ENCODE data around the gene SLC25A44. TPM values are rescaled to one million over a fixed set of nuclear protein-coding genes. Genes with fewer than 3 reads are reported as not detected.

The SLC25A44 gene
- total RNA-seq, 1 experiment from 2014 or later = 40.2 TPM

GRCh38 chr1:156212833-156213643, 19.1 kb downstream of the SLC25A44 start, which contains the start of gene PMF1:
Gene PMF1 (plus strand): TSS chr1:156213007. CDS start chr1:156213016, 9 bp downstream.
- H3K27ac Mint-ChIP-seq = peak within 1 kb of the TSS; percentile 99 to 100 (median 100)
- peak within 1 kb of the TSS; percentile 97 for H2BK120ac ChIP-seq (ENCODE audit: low read depth, low read length, poor library complexity, severe bottlenecking)
- no peaks in the 10 kb centered on the region for H3K79me1 ChIP-seq (ENCODE audit: insufficient read depth, low read depth, low read length, poor library complexity, severe bottlenecking)
- H2AK5ac ChIP-seq (ENCODE audit: insufficient read length, low read length) = peak within 1 kb of the TSS; percentile 1
- H4K91ac ChIP-seq (ENCODE audit: insufficient read length, low read depth, low read length) = no peak within 1 kb of the TSS
- H3T11ph ChIP-seq (ENCODE audit: low read length) = peak within 1 kb of the TSS; percentile 30
- H4K5ac ChIP-seq (ENCODE audit: insufficient read length, low read depth, low read length) = peak within 1 kb of the TSS; percentile 99
- H3K4me1 ChIP-seq (ENCODE audit: insufficient read depth, low read length) = no peaks in the 10 kb centered on the region
- peak within 1 kb of the TSS; percentile 73 for H3K4me2 ChIP-seq (ENCODE audit: insufficient read depth, insufficient read length, low read length)
- peak within 1 kb of the TSS; percentile 91 for H3K27ac ChIP-seq (ENCODE audit: insufficient read length, low read depth, low read length)
- no CpG with 5 or more reads among the region's 61 CpGs for WGBS (ENCODE audit: extremely low coverage, insufficient read length, low lambda C conversion rate)
- no peak within 1 kb of the TSS for H4K8ac ChIP-seq (replicated peaks; ENCODE audit: insufficient read length, low read depth, low read length)
- H3K36me3 Mint-ChIP-seq (ENCODE audit: insufficient read depth in 1 of 3, low read depth in 3 of 3) = peaks cover 12 to 63% (median 29%) of the 10 kb centered on the region in 3 experiments
- no peaks in the 10 kb centered on the region for H4K20me1 ChIP-seq (ENCODE audit: control insufficient read depth, insufficient read depth, insufficient read length)
- no peak within 1 kb of the TSS for H2BK20ac ChIP-seq (ENCODE audit: low read depth, low read length, poor library complexity, severe bottlenecking)
- H3K18ac ChIP-seq (ENCODE audit: insufficient read length, low read depth, low read length) = peak within 1 kb of the TSS; percentile 99
- TF ChIP-seq CTCF (conservative IDR thresholded peaks at IDR 0.05) = no peak
- no peaks in the 10 kb centered on the region for H3K9me3 ChIP-seq (ENCODE audit: control insufficient read depth, low read depth, low read length)
- H3K4me3 Mint-ChIP-seq = peak within 1 kb of the TSS; percentile 94 to 95
- no peak within 1 kb of the TSS for H2AFZ ChIP-seq (ENCODE audit: low read length)
- H2BK15ac ChIP-seq (ENCODE audit: low read depth, low read length) = no peak within 1 kb of the TSS
- H3K9me3 Mint-ChIP-seq = no peaks in the 10 kb centered on the region
- no peak within 1 kb of the TSS for H2BK12ac ChIP-seq (ENCODE audit: insufficient read length, low read depth, low read length)
- no peak within 1 kb of the TSS; the same call in 1 of the 2 replicates for H3K4ac ChIP-seq (ENCODE audit: low read depth, low read length)
- H3K9ac ChIP-seq (ENCODE audit: extremely low read depth, insufficient read length, low read length) = peak within 1 kb of the TSS; percentile 99
- H3K4me1 Mint-ChIP-seq = peaks cover 27% of the 10 kb centered on the region in 2 experiments
- no peaks in the 10 kb centered on the region for H3K79me2 ChIP-seq (ENCODE audit: insufficient read depth, low read length)
- peak within 1 kb of the TSS; percentile 98 for H2BK5ac ChIP-seq (ENCODE audit: insufficient read length, low read length)
- peak within 1 kb of the TSS; percentile 100 for H3K14ac ChIP-seq (ENCODE audit: insufficient read depth, low read length)
- peak; percentile 98 for DNase-seq
- H3K23me2 ChIP-seq (ENCODE audit: insufficient read length, low read depth, low read length, poor library complexity, severe bottlenecking) = peaks cover 8% of the 10 kb centered on the region
- H3K23ac ChIP-seq (ENCODE audit: insufficient read length, low read depth, low read length) = no peak within 1 kb of the TSS
- H3K27me3 ChIP-seq (ENCODE audit: insufficient read depth, low read length) = no peaks in the 10 kb centered on the region
- peaks cover 2% of the 10 kb centered on the region; the same call in 1 of the 2 replicates for H3K27me3 Mint-ChIP-seq (ENCODE audit: low read depth)
- peak within 1 kb of the TSS; percentile 38 for H3K56ac ChIP-seq (ENCODE audit: insufficient read length, low read depth, low read length)

All from H9 (cell line).